IPS-15b (cell line): ENCODE data around the gene TAGLN.

Source experiments
- H3K27me3 ChIP-seq: one replicate; pipeline ENCODE4 v1.6.1; 2013; ENCODE audit warnings: low read length; ENCODE audit not compliant: control insufficient read depth, insufficient read depth
- H3K36me3 ChIP-seq: one replicate; pipeline ENCODE4 v1.6.1; 2013; ENCODE audit warnings: low read length; ENCODE audit not compliant: control insufficient read depth, insufficient read depth
- H3K4me1 ChIP-seq: one replicate; pipeline ENCODE4 v1.6.1; 2013; ENCODE audit warnings: mild to moderate bottlenecking, low read length; ENCODE audit not compliant: control insufficient read depth, insufficient read depth
- H3K4me3 ChIP-seq: one replicate; pipeline ENCODE4 v1.5.1; 2013; ENCODE audit warnings: low read depth, low read length
- H3K9ac ChIP-seq: one replicate; pipeline ENCODE4 v1.6.1; 2013; ENCODE audit warnings: low read depth, mild to moderate bottlenecking, low read length
- H3K9me3 ChIP-seq: one replicate; pipeline ENCODE4 v1.6.1; 2013; ENCODE audit warnings: mild to moderate bottlenecking, low read length; ENCODE audit not compliant: control insufficient read depth, insufficient read depth

Gene TAGLN

DNA sequence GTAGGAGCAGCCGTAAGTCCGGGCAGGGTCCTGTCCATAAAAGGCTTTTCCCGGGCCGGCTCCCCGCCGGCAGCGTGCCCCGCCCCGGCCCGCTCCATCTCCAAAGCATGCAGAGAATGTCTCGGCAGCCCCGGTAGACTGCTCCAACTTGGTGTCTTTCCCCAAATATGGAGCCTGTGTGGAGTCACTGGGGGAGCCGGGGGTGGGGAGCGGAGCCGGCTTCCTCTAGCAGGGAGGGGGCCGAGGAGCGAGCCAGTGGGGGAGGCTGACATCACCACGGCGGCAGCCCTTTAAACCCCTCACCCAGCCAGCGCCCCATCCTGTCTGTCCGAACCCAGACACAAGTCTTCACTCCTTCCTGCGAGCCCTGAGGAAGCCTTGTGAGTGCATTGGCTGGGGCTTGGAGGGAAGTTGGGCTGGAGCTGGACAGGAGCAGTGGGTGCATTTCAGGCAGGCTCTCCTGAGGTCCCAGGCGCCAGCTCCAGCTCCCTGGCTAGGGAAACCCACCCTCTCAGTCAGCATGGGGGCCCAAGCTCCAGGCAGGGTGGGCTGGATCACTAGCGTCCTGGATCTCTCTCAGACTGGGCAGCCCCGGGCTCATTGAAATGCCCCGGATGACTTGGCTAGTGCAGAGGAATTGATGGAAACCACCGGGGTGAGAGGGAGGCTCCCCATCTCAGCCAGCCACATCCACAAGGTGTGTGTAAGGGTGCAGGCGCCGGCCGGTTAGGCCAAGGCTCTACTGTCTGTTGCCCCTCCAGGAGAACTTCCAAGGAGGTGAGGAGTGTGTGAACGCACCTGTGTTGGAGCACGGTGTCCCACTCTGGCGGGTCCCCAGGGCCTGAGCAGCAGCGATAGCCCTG lies at the start of gene TAGLN:
Gene TAGLN, plus strand, starts transcription at position 318 of the 863 bp plus-strand sequence. CDS start 3,644 bp downstream, outside the sequence.
- Histone ChIP-seq H3K9me3 (no peaks in the 10 kb centered on the region), H3K4me1 (peaks cover 18% of the 10 kb centered on the region), H3K36me3 (peaks cover 15% of the 10 kb centered on the region), H3K4me3 (peak within 1 kb of the TSS; percentile 54), H3K27me3 (no peaks in the 10 kb centered on the region), H3K9ac (peak within 1 kb of the TSS; percentile 81)

DNA sequence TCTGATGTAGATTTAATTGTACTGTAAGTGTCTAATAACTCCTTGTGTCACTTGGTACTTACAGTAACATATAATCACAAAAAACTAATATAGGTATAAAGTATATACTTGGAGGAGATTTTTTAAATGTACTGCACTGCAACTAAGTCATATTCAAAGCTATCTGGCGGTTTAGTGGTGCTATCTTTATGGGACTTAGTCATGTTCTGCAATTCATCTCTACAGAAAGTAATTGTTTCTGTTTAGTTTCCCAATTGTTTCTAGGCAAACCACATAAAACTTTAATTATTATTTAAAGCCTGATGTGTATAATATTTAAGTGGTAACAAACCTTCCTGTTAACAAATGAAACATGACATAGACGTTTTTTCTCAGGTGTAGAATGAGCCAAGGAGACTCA lies 47.1 kb upstream of the TAGLN start:
- Histone ChIP-seq H3K4me1 (no peaks in the 10 kb centered on the region), H3K36me3 (peaks cover 3% of the 10 kb centered on the region), H3K9ac (no peak overlapping the region), H3K27me3 (no peaks in the 10 kb centered on the region), H3K9me3 (no peaks in the 10 kb centered on the region), H3K4me3 (no peak overlapping the region)

DNA sequence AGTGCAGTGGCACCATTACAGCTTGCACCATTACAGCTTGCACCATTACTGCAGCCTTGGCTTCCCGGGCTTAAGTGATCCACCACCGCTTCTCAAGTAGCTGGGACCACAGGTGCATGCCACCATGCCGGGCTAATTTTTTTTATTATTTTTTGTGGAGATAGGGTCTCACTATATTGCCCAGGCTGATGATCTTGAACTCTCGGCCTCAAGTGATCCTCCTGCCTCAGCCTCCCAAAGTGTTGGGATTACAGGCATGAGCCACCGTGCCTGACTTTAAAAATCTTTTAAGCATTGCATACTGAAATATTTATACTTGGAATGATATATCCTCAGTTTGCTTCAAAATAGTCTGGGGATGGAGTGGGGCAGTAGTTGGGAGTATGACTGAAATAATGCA lies 44.7 kb upstream of the TAGLN start:
- Histone ChIP-seq H3K4me3 (no peak overlapping the region), H3K9ac (no peak overlapping the region), H3K4me1 (no peaks in the 10 kb centered on the region), H3K9me3 (no peaks in the 10 kb centered on the region), H3K27me3 (no peaks in the 10 kb centered on the region), H3K36me3 (peaks cover 3% of the 10 kb centered on the region)

DNA sequence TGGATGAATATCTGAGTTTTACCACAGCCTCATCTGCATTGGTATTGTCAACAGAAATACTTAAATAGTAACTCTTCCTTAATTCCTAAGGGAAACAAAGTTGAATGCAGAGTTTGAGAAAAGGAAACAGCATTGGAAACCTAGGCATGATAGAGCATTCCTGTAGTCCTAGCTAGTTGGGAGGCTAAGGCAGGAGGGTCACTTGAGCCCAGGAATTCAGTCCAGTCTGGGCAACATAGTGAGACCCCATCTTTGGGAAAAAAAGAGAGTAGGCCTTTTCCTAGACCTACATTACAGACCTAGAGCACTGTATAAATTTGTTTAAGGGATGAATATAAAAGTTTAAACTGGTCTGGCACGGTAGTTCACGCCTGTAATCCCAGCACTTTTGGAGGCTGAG lies 41.7 kb upstream of the TAGLN start:
- H3K4me3 ChIP-seq: no peak overlapping the region
- H3K27me3 ChIP-seq: no peaks in the 10 kb centered on the region
- peaks cover 7% of the 10 kb centered on the region for H3K36me3 ChIP-seq
- H3K9me3 ChIP-seq: no peaks in the 10 kb centered on the region
- H3K9ac ChIP-seq: no peak overlapping the region
- no peaks in the 10 kb centered on the region for H3K4me1 ChIP-seq

DNA sequence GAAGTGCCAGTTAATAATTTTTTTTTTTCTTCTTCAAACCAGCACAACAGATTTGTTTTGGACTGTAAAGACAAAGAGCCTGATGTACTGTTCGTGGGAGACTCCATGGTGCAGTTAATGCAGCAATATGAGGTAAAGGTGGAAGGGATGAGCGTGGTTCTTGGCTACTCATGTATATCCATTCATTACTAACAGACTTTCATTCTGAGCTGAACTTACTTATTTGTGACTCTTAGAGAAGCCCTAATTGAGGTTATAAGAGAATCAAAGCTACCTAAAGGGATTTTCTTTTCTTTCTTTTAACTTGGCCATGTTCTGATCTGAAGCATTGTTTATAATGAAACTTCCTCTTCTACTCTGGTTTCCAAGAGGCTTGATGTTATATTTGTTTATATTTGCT lies 39.3 kb upstream of the TAGLN start:
- H3K27me3 ChIP-seq: no peaks in the 10 kb centered on the region
- H3K4me1 ChIP-seq: no peaks in the 10 kb centered on the region
- no peak overlapping the region for H3K9ac ChIP-seq
- H3K9me3 ChIP-seq: no peaks in the 10 kb centered on the region
- H3K4me3 ChIP-seq: no peak overlapping the region
- peaks cover 16% of the 10 kb centered on the region for H3K36me3 ChIP-seq

DNA sequence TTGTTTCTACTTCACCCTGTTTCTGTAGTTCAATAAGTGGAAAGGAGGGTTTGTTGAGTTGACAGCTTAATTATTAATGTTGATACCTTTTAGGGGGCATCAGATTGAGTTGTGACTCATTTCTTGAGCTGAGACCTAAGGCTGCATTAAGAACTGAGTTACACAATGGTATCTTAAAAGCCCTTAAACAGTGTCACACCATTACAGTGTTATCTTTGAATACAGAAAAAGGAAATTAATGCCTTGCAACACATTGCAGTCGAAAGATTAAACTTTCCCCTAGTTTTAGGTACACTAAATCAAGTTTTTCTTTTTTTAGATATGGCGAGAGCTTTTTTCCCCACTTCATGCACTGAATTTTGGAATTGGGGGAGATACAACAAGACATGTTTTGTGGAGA lies 38.3 kb upstream of the TAGLN start:
- H3K9me3 ChIP-seq: no peaks in the 10 kb centered on the region
- no peak overlapping the region for H3K9ac ChIP-seq
- peaks cover 16% of the 10 kb centered on the region for H3K36me3 ChIP-seq
- no peaks in the 10 kb centered on the region for H3K27me3 ChIP-seq
- H3K4me3 ChIP-seq: no peak overlapping the region
- H3K4me1 ChIP-seq: no peaks in the 10 kb centered on the region

DNA sequence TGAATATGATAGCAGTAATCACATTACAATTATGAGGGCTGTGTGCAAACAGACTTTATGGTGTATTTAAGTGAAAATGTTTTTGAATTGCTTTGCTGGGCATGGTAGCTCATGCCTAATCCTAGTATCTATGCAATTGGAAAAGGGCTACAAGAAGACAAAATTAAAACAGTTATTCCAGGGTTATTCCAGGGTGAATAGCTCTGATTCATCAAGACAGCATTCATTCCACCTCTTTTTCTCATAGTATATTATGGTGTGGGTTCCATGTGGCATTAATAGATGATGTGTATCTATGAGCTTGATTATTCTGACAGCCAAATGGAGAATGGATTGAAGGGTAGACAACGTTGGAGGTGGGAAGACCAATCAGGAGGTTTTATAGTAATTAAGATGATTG lies 32.7 kb upstream of the TAGLN start:
- H3K4me1 ChIP-seq: no peaks in the 10 kb centered on the region
- H3K9ac ChIP-seq: no peak overlapping the region
- no peaks in the 10 kb centered on the region for H3K9me3 ChIP-seq
- no peak overlapping the region for H3K4me3 ChIP-seq
- H3K36me3 ChIP-seq: peaks cover 33% of the 10 kb centered on the region
- no peaks in the 10 kb centered on the region for H3K27me3 ChIP-seq

DNA sequence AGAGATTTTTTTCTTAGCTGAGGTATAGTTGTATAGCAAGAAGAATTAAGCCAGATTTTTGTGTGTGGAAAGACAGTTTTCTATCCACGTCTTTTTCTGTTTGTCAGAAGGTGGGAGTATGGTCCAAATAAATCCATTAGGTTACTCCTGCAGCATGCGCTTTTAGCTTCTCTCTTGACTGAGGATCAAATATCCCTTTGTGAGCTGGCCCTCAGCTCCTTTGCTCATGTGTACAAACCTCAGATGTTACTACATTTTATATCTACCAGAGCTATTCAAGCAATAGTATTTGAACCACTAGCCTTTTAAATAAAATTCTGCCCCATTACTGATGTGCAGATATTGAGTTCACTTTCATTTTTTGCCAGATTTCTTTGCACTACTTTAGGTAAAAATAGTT lies 29.4 kb upstream of the TAGLN start:
- H3K9ac ChIP-seq: no peak overlapping the region
- no peaks in the 10 kb centered on the region for H3K27me3 ChIP-seq
- peaks cover 5% of the 10 kb centered on the region for H3K4me1 ChIP-seq
- no peaks in the 10 kb centered on the region for H3K9me3 ChIP-seq
- H3K36me3 ChIP-seq: peaks cover 20% of the 10 kb centered on the region
- H3K4me3 ChIP-seq: no peak overlapping the region

DNA sequence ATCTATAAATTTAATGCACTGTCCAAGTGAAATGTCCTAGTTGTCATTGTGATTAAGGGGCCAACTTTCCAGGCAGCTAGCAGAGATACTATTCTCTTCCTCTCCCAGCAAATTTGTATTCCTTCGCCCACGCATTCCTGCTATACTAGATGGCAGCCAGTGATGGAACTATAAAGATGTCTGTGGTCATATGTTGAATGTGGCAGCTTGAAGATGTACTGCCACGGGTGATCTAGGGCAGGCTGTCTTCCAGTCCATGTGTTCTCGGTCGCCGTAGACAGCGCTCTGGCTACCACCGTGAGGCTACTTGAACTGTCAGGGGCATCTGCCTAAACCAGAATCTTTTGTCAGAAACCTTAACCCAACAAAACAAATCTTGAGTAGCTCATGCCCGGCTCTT lies 29.0 kb upstream of the TAGLN start:
- Histone ChIP-seq H3K4me1 (peaks cover 5% of the 10 kb centered on the region), H3K27me3 (no peaks in the 10 kb centered on the region), H3K4me3 (no peak overlapping the region), H3K9me3 (no peaks in the 10 kb centered on the region), H3K36me3 (peaks cover 20% of the 10 kb centered on the region), H3K9ac (no peak overlapping the region)

DNA sequence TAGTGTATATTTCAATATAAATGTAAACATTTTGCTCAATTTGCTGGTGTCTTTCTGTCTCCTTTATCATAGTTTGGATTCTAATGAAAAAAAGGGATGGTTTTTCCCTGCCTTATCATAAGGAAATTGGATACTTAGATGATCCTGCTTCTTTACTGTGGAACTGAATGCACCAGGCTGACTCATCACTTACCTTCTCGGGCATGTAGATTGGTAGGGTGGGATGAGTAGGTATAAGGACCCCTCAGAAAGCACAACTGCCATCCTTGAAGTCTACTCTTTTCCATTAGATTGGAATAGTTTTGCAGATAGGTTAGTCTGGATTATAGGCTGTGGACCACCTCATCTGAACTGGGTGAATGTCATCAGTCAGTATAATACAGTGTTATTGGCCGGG lies 28.2 kb upstream of the TAGLN start:
- Histone ChIP-seq H3K4me3 (no peak overlapping the region), H3K4me1 (peaks cover 5% of the 10 kb centered on the region), H3K27me3 (no peaks in the 10 kb centered on the region), H3K9me3 (no peaks in the 10 kb centered on the region), H3K36me3 (peaks cover 23% of the 10 kb centered on the region), H3K9ac (no peak overlapping the region)

DNA sequence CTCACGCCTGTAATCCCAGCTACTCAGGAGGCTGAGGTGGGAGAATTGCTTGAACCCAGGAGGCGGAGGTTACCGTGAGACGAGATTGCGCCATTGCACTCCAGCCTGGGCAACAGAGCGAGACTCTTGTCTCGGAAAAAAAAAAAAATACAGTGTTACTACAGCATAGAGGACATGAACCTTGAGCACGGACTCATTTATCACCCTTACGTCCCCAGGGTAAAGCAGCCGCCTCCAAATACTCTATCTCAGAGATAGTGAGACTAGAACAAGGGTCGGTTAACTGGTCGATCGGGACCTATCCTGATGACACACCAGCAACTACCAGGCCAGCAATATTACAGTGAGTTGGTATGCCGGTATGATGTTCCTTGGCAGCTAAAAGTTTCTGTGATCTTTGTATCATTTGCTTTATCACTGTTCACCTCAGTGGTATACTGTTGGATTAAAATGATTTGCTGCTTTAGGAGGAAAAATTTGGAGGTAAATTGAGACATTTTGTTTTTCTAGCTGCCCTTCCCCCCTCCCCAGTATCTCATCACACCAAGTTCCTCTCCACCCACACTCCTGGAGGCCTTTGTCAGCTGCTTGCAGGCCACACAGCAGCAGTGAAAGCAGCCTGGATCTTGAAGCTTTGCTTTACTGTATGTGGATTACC lies 27.6 kb upstream of the TAGLN start:
- peaks cover 5% of the 10 kb centered on the region for H3K4me1 ChIP-seq
- no peaks in the 10 kb centered on the region for H3K9me3 ChIP-seq
- H3K36me3 ChIP-seq: peaks cover 20% of the 10 kb centered on the region
- H3K27me3 ChIP-seq: no peaks in the 10 kb centered on the region
- H3K9ac ChIP-seq: no peak overlapping the region
- H3K4me3 ChIP-seq: no peak overlapping the region
